ENCODE results near the gene STEAP3. TPM values are rescaled to one million over a fixed set of nuclear protein-coding genes. Genes with fewer than 3 reads are reported as not detected.

Gene STEAP3
- total RNA-seq, 2 donors from 2014 or later: 17.9 to 31.4 TPM

GRCh38 chr2:119263656-119264055, 40.0 kb downstream of the STEAP3 start:
- Histone ChIP-seq H3K9me3 (no peaks in the 10 kb centered on the region), H3K4me1 (ENCODE audit: control insufficient read depth in 1 of 2, low read depth in 2 of 2) (no peaks in the 10 kb centered on the region), H3K27me3 (replicated peaks; ENCODE audit: insufficient read depth) (no peaks in the 10 kb centered on the region), H3K27ac (no peak overlapping the region), H3K4me3 (no peak overlapping the region), H3K36me3 (peaks cover 2% of the 10 kb centered on the region)
- no peak for ATAC-seq (ENCODE audit: insufficient number of reproducible peaks, low FRiP score, low read depth)
- no peak for TF ChIP-seq CTCF (IDR thresholded peaks at IDR 0.05)
- no peak for DNase-seq (ENCODE audit: low spot score)

GRCh38 chr2:119264781-119265692, 41.4 kb downstream of the STEAP3 start:
- DNase-seq (ENCODE audit: low spot score): no peak
- ATAC-seq (ENCODE audit: insufficient number of reproducible peaks, low FRiP score, low read depth): no peak
- H3K9me3 ChIP-seq: no peaks in the 10 kb centered on the region
- no peak overlapping the region for H3K27ac ChIP-seq
- H3K27me3 ChIP-seq (replicated peaks; ENCODE audit: insufficient read depth): no peaks in the 10 kb centered on the region
- peak; percentile 78 for TF ChIP-seq CTCF (IDR thresholded peaks at IDR 0.05)
- H3K36me3 ChIP-seq: peaks cover 2% of the 10 kb centered on the region
- no peaks in the 10 kb centered on the region for H3K4me1 ChIP-seq (ENCODE audit: control insufficient read depth in 1 of 2, low read depth in 2 of 2)
- no peak overlapping the region for H3K4me3 ChIP-seq

- TF ChIP-seq CTCF (IDR thresholded peaks at IDR 0.05): no peak
- Histone ChIP-seq H3K9me3 (no peaks in the 10 kb centered on the region), H3K4me1 (ENCODE audit: control insufficient read depth in 1 of 2, low read depth in 2 of 2) (no peaks in the 10 kb centered on the region), H3K36me3 (peaks cover 2% of the 10 kb centered on the region), H3K27ac (no peak overlapping the region), H3K27me3 (replicated peaks; ENCODE audit: insufficient read depth) (no peaks in the 10 kb centered on the region), H3K4me3 (no peak overlapping the region)
- ATAC-seq (ENCODE audit: insufficient number of reproducible peaks, low FRiP score, low read depth) (no peak), DNase-seq (ENCODE audit: low spot score) (no peak)
Observed at GRCh38 chr2:119265693-119266066, 42.0 kb downstream of the STEAP3 start.

GRCh38 chr2:119266091-119266589, 42.5 kb downstream of the STEAP3 start:
- Histone ChIP-seq H3K27ac (no peak overlapping the region), H3K4me1 (ENCODE audit: control insufficient read depth in 1 of 2, low read depth in 2 of 2) (no peaks in the 10 kb centered on the region), H3K9me3 (no peaks in the 10 kb centered on the region), H3K4me3 (no peak overlapping the region), H3K27me3 (replicated peaks; ENCODE audit: insufficient read depth) (no peaks in the 10 kb centered on the region), H3K36me3 (peaks cover 2% of the 10 kb centered on the region)
- DNase-seq (ENCODE audit: low spot score): no peak
- no peak for TF ChIP-seq CTCF (IDR thresholded peaks at IDR 0.05)
- ATAC-seq (ENCODE audit: insufficient number of reproducible peaks, low FRiP score, low read depth): no peak

- Histone ChIP-seq H3K4me1 (ENCODE audit: control insufficient read depth in 1 of 2, low read depth in 2 of 2) (no peaks in the 10 kb centered on the region), H3K4me3 (no peak overlapping the region), H3K9me3 (no peaks in the 10 kb centered on the region), H3K27me3 (replicated peaks; ENCODE audit: insufficient read depth) (no peaks in the 10 kb centered on the region), H3K27ac (no peak overlapping the region), H3K36me3 (peaks cover 2% of the 10 kb centered on the region)
- no peak for ATAC-seq (ENCODE audit: insufficient number of reproducible peaks, low FRiP score, low read depth)
- no peak for TF ChIP-seq CTCF (IDR thresholded peaks at IDR 0.05)
- no peak for DNase-seq (ENCODE audit: low spot score)
Observed at GRCh38 chr2:119267604-119268003, 44.0 kb downstream of the STEAP3 start.

Data from thoracic aorta (tissue), 2 donors.